Liver (tissue), 9 donors: ENCODE measurements around the gene PYDC1. TPM values are rescaled to one million over a fixed set of nuclear protein-coding genes. Genes with fewer than 3 reads are reported as not detected.

Experiments
- DNase-seq: peaks from one replicate; pipeline ENCODE4 v3.0.0-alpha.2; 2017; ENCODE audit warnings: low spot score
- H3K27ac ChIP-seq, 2 donors: one replicate each; pipeline ENCODE4 v1.7.0; 2013; ENCODE audit warnings: inconsistent platforms in 2 of 2, low read length in 2 of 2, control low read depth in 1 of 2, low read depth in 1 of 2, mild to moderate bottlenecking in 1 of 2
- H3K27me3 ChIP-seq, 4 donors: one replicate each; pipeline versions ENCODE4 v1.6.1 to v1.7.0; 2013; ENCODE audit warnings: low read length in 3 of 4, inconsistent platforms in 1 of 4, mild to moderate bottlenecking in 1 of 4, moderate library complexity in 1 of 4; ENCODE audit not compliant: control insufficient read depth in 4 of 4, insufficient read depth in 4 of 4
- H3K36me3 ChIP-seq, 4 donors: one replicate each; pipeline versions ENCODE4 v1.6.1 to v1.7.0; 2013; ENCODE audit warnings: low read length in 3 of 4, mild to moderate bottlenecking in 3 of 4, low read depth in 1 of 4, moderate library complexity in 1 of 4; ENCODE audit not compliant: control insufficient read depth in 4 of 4, insufficient read depth in 3 of 4
- H3K4me1 ChIP-seq, 4 donors: one replicate each; pipeline versions ENCODE4 v1.6.1 to v1.7.0; 2013; ENCODE audit warnings: low read length in 3 of 4, mild to moderate bottlenecking in 3 of 4, moderate library complexity in 1 of 4; ENCODE audit not compliant: control insufficient read depth in 4 of 4, insufficient read depth in 4 of 4
- H3K4me3 ChIP-seq, 3 donors: one replicate each; pipeline versions ENCODE4 v1.6.1 to v1.7.0; 2013; ENCODE audit warnings: low read length in 3 of 3, control low read depth in 1 of 3, low read depth in 1 of 3, mild to moderate bottlenecking in 1 of 3
- H3K9ac ChIP-seq, 2 donors: one replicate each; pipeline ENCODE4 v1.7.0; 2013; ENCODE audit warnings: low read length in 2 of 2, mild to moderate bottlenecking in 2 of 2, moderate library complexity in 2 of 2, control low read depth in 1 of 2, low read depth in 1 of 2
- H3K9me3 ChIP-seq, 4 donors: one replicate each; pipeline versions ENCODE4 v1.6.1 to v1.7.0; 2013; ENCODE audit warnings: low read length in 3 of 4; ENCODE audit not compliant: control insufficient read depth in 4 of 4
- EGR1 ChIP-seq, 2 donors: IDR thresholded peaks; 2 replicates each; pipeline ENCODE4 v1.6.1; 2016 to 2018; ENCODE audit warnings: antibody characterized with exemption in 2 of 2, low read depth in 2 of 2
- FOXA1 ChIP-seq: IDR thresholded peaks from 2 replicates; pipeline ENCODE4 v1.6.1; 2016; ENCODE audit warnings: antibody characterized with exemption
- FOXA2 ChIP-seq: IDR thresholded peaks from 2 replicates; pipeline ENCODE4 v1.6.1; 2016; ENCODE audit warnings: antibody characterized with exemption
- GABPA ChIP-seq, 2 donors: IDR thresholded peaks in 1 of 2; conservative IDR thresholded peaks in 1 of 2; 2 replicates each; pipeline ENCODE4 v1.6.1; 2016; ENCODE audit warnings: antibody characterized with exemption in 2 of 2, mild to moderate bottlenecking in 1 of 2, moderate library complexity in 1 of 2
- HNF4G ChIP-seq: IDR thresholded peaks from 2 replicates; pipeline ENCODE4 v1.6.1; 2016; ENCODE audit warnings: antibody characterized with exemption
- JUND ChIP-seq, 2 donors: IDR thresholded peaks; 2 replicates each; pipeline ENCODE4 v1.6.1; 2016; ENCODE audit warnings: antibody characterized with exemption in 2 of 2
- NR2F2 ChIP-seq: IDR thresholded peaks from 2 replicates; pipeline ENCODE4 v1.6.1; 2016; ENCODE audit warnings: antibody characterized with exemption
- RAD21 ChIP-seq, 2 donors: IDR thresholded peaks; 2 replicates each; pipeline ENCODE4 v1.6.1; 2016; ENCODE audit warnings: antibody characterized with exemption in 2 of 2, mild to moderate bottlenecking in 2 of 2
- RXRA ChIP-seq, 2 donors: IDR thresholded peaks; 2 replicates each; pipeline ENCODE4 v1.6.1; 2017 to 2018; ENCODE audit warnings: antibody characterized with exemption in 2 of 2, mild to moderate bottlenecking in 1 of 2
- SP1 ChIP-seq: IDR thresholded peaks from 2 replicates; pipeline ENCODE4 v1.6.1; 2018; ENCODE audit warnings: antibody characterized with exemption, mild to moderate bottlenecking
- TAF1 ChIP-seq: conservative IDR thresholded peaks from 2 replicates; pipeline ENCODE4 v1.6.1; 2016; ENCODE audit warnings: antibody characterized with exemption, mild to moderate bottlenecking
- WGBS: extraction: QIAGEN DNeasy Blood & Tissue Kit; methylation state at CpG from one replicate; pipeline ENCODE4 v1.1.7; 2013; 5-methylcytosine and 5-hydroxymethylcytosine counted together
- polyA plus RNA-seq, 2 donors: library from polyadenylated mRNA; stranded (reverse) in 1 of 2; unstranded in 1 of 2; fragments of 200-250 nt in 1 of 2; fragments of >200 nt in 1 of 2; fragmentation: Nextera tagmentation in 1 of 2; extraction: Ambion mirVana in 1 of 2; gene quantifications; one replicate each; pipeline versions ENCODE4 v1.2.1 to v1.2.3, GENCODE V29; 2013 to 2015
- total RNA-seq, 2 donors: library from RNA; depleted of rRNA; stranded (reverse); fragments of >200 nt; gene quantifications; one replicate each; pipeline ENCODE4 v1.2.3, GENCODE V29; 2014
- TF ChIP-seq, protein P1 (sequence below): IDR thresholded peaks from 2 replicates; pipeline ENCODE4 v1.6.1; 2016; ENCODE audit warnings: antibody characterized with exemption
- TF ChIP-seq, protein P2 (sequence below): IDR thresholded peaks from 2 replicates; pipeline ENCODE4 v1.6.1; 2016; ENCODE audit warnings: antibody characterized with exemption
- TF ChIP-seq, protein P3 (sequence below): IDR thresholded peaks from 2 replicates; pipeline ENCODE4 v1.6.1; 2016; ENCODE audit warnings: antibody characterized with exemption, mild to moderate bottlenecking
- TF ChIP-seq, protein P4 (sequence below): IDR thresholded peaks from 2 replicates; pipeline ENCODE4 v1.6.1; 2016; ENCODE audit warnings: antibody characterized with exemption
- donor health status: healthy.
- donor health status: healthy.
- donor health status: healthy.
- donor health status: healthy.
- donor health status: healthy.

The PYDC1 gene
- total and polyA plus RNA-seq, 4 donors = not detected

DNA sequence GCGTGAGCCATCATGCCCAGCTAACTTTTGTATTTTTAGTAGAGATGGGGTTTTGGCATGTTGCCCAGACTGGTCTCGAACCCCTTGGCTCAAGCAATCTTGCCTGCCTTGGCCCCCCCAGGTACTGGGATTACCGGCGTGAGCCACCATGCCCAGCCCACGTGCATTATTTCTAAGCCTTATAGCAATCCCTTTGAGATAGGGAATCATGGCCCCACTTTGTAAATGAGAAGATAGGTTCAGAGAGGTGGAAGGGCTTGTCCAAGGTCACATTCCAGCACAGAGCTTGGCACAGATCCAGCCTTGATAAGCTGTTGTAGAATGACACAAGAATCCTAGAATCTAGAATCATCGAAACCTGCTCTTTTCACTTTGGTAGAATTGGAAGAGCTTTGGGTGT, 10.2 kb downstream of the PYDC1 start:
- WGBS = 57% methylated on average over 6 of the region's 6 CpGs
- Histone ChIP-seq H3K27ac (no peak overlapping the region), H3K36me3 (no peaks in the 10 kb centered on the region), H3K4me1 (peaks cover 0 to 10% (median 6%) of the 10 kb centered on the region in 4 donors), H3K27me3 (no peaks in the 10 kb centered on the region), H3K9ac (no peak overlapping the region), H3K4me3 (no peak overlapping the region), H3K9me3 (no peaks in the 10 kb centered on the region)
- DNase-seq = no peak
- no peak for TF ChIP-seq RAD21 (IDR thresholded peaks at IDR 0.05)
- TF ChIP-seq EGR1 (IDR thresholded peaks at IDR 0.05; ENCODE audit: low read depth in 2 of 2) = no peak
- no peak for TF ChIP-seq RXRA (IDR thresholded peaks at IDR 0.05)
- TF ChIP-seq TAF1 = no peak
- no peak for TF ChIP-seq SP1

DNA sequence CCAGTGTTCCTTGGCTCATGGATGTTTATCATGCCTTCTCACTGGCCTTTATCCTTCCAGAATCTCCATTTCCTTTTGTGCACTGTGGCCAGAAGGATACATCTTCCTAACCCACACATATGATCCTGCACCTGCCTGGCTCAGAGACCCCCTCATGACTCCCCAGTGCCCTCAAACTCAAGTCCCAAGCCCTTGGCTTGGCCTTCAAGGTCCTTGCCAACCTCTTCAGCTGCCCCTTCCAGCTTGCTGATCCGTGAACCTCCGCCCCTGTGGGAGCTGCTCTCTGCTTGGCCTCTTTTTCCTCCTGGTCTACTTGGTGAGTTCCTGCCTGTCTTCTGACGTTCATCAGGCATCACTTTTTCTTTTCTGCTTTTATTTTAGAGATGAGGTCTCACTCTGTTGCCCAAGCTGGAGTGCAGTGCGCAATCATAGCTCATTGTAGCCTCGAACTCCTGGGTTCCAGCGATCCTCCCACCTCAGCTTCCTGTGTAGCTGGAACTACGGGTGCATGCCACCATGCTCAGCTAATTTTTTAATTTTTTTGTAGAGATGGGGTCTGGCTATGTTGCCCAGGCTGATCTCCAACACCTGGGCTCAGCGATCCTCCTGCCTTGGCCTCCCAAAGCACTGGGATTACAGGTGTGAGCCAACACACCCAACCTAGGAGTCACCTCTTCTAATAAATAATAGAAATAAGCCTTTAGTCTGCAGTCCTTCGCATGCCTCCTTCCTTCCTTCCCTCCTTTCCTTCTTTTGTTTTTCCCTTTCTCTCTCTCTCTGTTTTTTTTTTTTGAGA, 11.9 kb downstream of the PYDC1 start:
- 82% methylated on average over 9 of the region's 9 CpGs for WGBS
- Histone ChIP-seq H3K4me3 (no peak overlapping the region), H3K4me1 (peaks cover 0 to 21% (median 12%) of the 10 kb centered on the region in 4 donors), H3K27ac (no peak overlapping the region), H3K9me3 (no peaks in the 10 kb centered on the region), H3K9ac (no peak overlapping the region), H3K36me3 (no peaks in the 10 kb centered on the region), H3K27me3 (no peaks in the 10 kb centered on the region)
- no peak for DNase-seq
- TF ChIP-seq, protein P1, sequence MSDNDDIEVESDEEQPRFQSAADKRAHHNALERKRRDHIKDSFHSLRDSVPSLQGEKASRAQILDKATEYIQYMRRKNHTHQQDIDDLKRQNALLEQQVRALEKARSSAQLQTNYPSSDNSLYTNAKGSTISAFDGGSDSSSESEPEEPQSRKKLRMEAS = no peak
- TF ChIP-seq, protein P2, sequence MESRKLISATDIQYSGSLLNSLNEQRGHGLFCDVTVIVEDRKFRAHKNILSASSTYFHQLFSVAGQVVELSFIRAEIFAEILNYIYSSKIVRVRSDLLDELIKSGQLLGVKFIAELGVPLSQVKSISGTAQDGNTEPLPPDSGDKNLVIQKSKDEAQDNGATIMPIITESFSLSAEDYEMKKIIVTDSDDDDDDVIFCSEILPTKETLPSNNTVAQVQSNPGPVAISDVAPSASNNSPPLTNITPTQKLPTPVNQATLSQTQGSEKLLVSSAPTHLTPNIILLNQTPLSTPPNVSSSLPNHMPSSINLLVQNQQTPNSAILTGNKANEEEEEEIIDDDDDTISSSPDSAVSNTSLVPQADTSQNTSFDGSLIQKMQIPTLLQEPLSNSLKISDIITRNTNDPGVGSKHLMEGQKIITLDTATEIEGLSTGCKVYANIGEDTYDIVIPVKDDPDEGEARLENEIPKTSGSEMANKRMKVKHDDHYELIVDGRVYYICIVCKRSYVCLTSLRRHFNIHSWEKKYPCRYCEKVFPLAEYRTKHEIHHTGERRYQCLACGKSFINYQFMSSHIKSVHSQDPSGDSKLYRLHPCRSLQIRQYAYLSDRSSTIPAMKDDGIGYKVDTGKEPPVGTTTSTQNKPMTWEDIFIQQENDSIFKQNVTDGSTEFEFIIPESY = no peak
- TF ChIP-seq SP1 = no peak
- no peak for TF ChIP-seq RAD21 (IDR thresholded peaks at IDR 0.05)
- TF ChIP-seq, protein P3, sequence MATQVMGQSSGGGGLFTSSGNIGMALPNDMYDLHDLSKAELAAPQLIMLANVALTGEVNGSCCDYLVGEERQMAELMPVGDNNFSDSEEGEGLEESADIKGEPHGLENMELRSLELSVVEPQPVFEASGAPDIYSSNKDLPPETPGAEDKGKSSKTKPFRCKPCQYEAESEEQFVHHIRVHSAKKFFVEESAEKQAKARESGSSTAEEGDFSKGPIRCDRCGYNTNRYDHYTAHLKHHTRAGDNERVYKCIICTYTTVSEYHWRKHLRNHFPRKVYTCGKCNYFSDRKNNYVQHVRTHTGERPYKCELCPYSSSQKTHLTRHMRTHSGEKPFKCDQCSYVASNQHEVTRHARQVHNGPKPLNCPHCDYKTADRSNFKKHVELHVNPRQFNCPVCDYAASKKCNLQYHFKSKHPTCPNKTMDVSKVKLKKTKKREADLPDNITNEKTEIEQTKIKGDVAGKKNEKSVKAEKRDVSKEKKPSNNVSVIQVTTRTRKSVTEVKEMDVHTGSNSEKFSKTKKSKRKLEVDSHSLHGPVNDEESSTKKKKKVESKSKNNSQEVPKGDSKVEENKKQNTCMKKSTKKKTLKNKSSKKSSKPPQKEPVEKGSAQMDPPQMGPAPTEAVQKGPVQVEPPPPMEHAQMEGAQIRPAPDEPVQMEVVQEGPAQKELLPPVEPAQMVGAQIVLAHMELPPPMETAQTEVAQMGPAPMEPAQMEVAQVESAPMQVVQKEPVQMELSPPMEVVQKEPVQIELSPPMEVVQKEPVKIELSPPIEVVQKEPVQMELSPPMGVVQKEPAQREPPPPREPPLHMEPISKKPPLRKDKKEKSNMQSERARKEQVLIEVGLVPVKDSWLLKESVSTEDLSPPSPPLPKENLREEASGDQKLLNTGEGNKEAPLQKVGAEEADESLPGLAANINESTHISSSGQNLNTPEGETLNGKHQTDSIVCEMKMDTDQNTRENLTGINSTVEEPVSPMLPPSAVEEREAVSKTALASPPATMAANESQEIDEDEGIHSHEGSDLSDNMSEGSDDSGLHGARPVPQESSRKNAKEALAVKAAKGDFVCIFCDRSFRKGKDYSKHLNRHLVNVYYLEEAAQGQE = no peak
- TF ChIP-seq JUND (IDR thresholded peaks at IDR 0.05) = no peak
- TF ChIP-seq FOXA1 = no peak
- TF ChIP-seq, protein P4, sequence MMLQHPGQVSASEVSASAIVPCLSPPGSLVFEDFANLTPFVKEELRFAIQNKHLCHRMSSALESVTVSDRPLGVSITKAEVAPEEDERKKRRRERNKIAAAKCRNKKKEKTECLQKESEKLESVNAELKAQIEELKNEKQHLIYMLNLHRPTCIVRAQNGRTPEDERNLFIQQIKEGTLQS = no peak
- TF ChIP-seq RXRA (IDR thresholded peaks at IDR 0.05) = no peak
- no peak for TF ChIP-seq HNF4G
- TF ChIP-seq EGR1 (IDR thresholded peaks at IDR 0.05; ENCODE audit: low read depth in 2 of 2) = no peak
- TF ChIP-seq FOXA2 = no peak
- no peak for TF ChIP-seq NR2F2
- TF ChIP-seq GABPA (IDR thresholded peaks at IDR 0.05 in 1 of 2, conservative IDR thresholded peaks at IDR 0.05 in 1 of 2) = no peak
